HepG2 (cell line): ENCODE results near the gene SHISA5. TPM values are rescaled to one million over a fixed set of nuclear protein-coding genes. Genes with fewer than 3 reads are reported as not detected.
A peak's percentile ranks its signal among the peaks of the same experiment; 100 is the strongest.

Experiments used
- EP300 ChIP-seq, 3 experiments: sonication (generic) in 1 of 3; formaldehyde crosslinking in 1 of 3; IDR thresholded peaks; 2 replicates each; pipeline versions ENCODE4 v1.5.1 to v1.6.1; 2011 to 2020; ENCODE audit warnings: low read depth in 2 of 3, low read length in 2 of 3, borderline replicate concordance in 1 of 3, improper control_type of control experiment in 1 of 3, mild to moderate bottlenecking in 1 of 3, missing genetic modification reagents in 1 of 3, moderate library complexity in 1 of 3
- HNRNPL ChIP-seq: fragments of 200-400 bp; formaldehyde crosslinking; IDR thresholded peaks from 2 replicates; pipeline ENCODE4 v1.6.1; 2017; ENCODE audit warnings: mild to moderate bottlenecking, low read depth, low read length
- NFKB2 ChIP-seq: sonication (generic); formaldehyde crosslinking; IDR thresholded peaks from 2 replicates; pipeline ENCODE4 v1.4.0; 2020; ENCODE audit warnings: missing genetic modification reagents, borderline replicate concordance
- STAT5B ChIP-seq: sonication (generic); formaldehyde crosslinking; IDR thresholded peaks from 2 replicates; pipeline ENCODE4 v1.4.0; 2020; ENCODE audit warnings: missing genetic modification reagents
- TEAD3 ChIP-seq: optimal IDR thresholded peaks from 2 replicates; pipeline ENCODE3; 2016; ENCODE audit warnings: borderline replicate concordance
- TSC22D2 ChIP-seq: sonication (generic); formaldehyde crosslinking; IDR thresholded peaks from 2 replicates; pipeline ENCODE4 v1.5.1; 2020; ENCODE audit warnings: missing genetic modification reagents, mild to moderate bottlenecking, borderline replicate concordance
- ZNF260 ChIP-seq: sonication (generic); formaldehyde crosslinking; IDR thresholded peaks from 2 replicates; pipeline ENCODE4 v1.4.0; 2020; ENCODE audit warnings: missing genetic modification reagents, low read depth, mild to moderate bottlenecking, borderline replicate concordance
- ZNF430 ChIP-seq: sonication (generic); formaldehyde crosslinking; IDR thresholded peaks from 2 replicates; pipeline ENCODE4 v1.9.0; 2021; ENCODE audit warnings: mild to moderate bottlenecking, missing genetic modification reagents
- ZNF468 ChIP-seq: sonication (generic); formaldehyde crosslinking; IDR thresholded peaks from 2 replicates; pipeline ENCODE4 v1.8.0; 2022; ENCODE audit warnings: mild to moderate bottlenecking, moderate library complexity, missing genetic modification reagents
- ZNF772 ChIP-seq: sonication (generic); formaldehyde crosslinking; IDR thresholded peaks from 2 replicates; pipeline ENCODE4 v1.5.0; 2020; ENCODE audit warnings: mild to moderate bottlenecking, missing genetic modification reagents
- ZSCAN9 ChIP-seq: IDR thresholded peaks from 2 replicates; pipeline ENCODE4 v1.6.1; 2016; ENCODE audit warnings: borderline replicate concordance
- polyA plus RNA-seq, 8 experiments: library from polyadenylated mRNA; depleted of rRNA in 3 of 8; stranded (reverse) in 7 of 8; unstranded in 1 of 8; fragments of >200 nt; fragmentation: Illumina TruSeq in 4 of 8; extraction: Trizol in 4 of 8; gene quantifications; 2 replicates each; pipeline versions ENCODE4 v1.2.1 to v1.2.3, GENCODE V29; 2011 to 2016; ENCODE audit warnings: low read depth in 4 of 8, missing spikeins in 1 of 8, mixed read lengths in 1 of 8; ENCODE audit not compliant: insufficient read depth in 1 of 8
- total RNA-seq, 5 experiments: library from RNA; depleted of rRNA; stranded (reverse); fragments of >200 nt; fragmentation: Illumina TruSeq; extraction: Trizol; gene quantifications; 2 replicates each; pipeline ENCODE4 v1.2.3, GENCODE V29; 2016; ENCODE audit warnings: low read depth in 1 of 5
- TF ChIP-seq, protein P1 (sequence below): sonication (generic); formaldehyde crosslinking; IDR thresholded peaks from 2 replicates; pipeline ENCODE4 v1.5.0; 2020; ENCODE audit warnings: missing genetic modification reagents
- TF ChIP-seq, protein P2 (sequence below): sonication (generic); formaldehyde crosslinking; IDR thresholded peaks from 2 replicates; pipeline ENCODE4 v1.4.0; 2020; ENCODE audit warnings: missing genetic modification reagents, borderline replicate concordance
- TF ChIP-seq, protein P3 (sequence below), 2 experiments: sonication (generic) in 1 of 2; formaldehyde crosslinking in 1 of 2; IDR thresholded peaks; 2 replicates each; pipeline versions ENCODE4 v1.4.0 to v1.6.1; 2018 to 2020; ENCODE audit warnings: missing genetic modification reagents in 2 of 2, borderline replicate concordance in 1 of 2, low read depth in 1 of 2, mild to moderate bottlenecking in 1 of 2, missing biosample characterization in 1 of 2
- TF ChIP-seq, protein P4 (sequence below): sonication (generic); formaldehyde crosslinking; IDR thresholded peaks from 2 replicates; pipeline ENCODE4 v1.4.0; 2020; ENCODE audit warnings: mild to moderate bottlenecking, missing genetic modification reagents
- TF ChIP-seq, protein P5 (sequence below): sonication (generic); formaldehyde crosslinking; IDR thresholded peaks from 2 replicates; pipeline ENCODE4 v1.4.0; 2020; ENCODE audit warnings: missing genetic modification reagents, low read depth, mild to moderate bottlenecking, borderline replicate concordance
- TF ChIP-seq, protein P6 (sequence below): sonication (generic); formaldehyde crosslinking; IDR thresholded peaks from 2 replicates; pipeline ENCODE4 v1.4.0; 2020; ENCODE audit warnings: low read depth, mild to moderate bottlenecking, missing genetic modification reagents

Gene SHISA5
- total and polyA plus RNA-seq, 2 of the 13 experiments (the other 11 are each of a cell fraction or from before 2014, with no cell fraction given), result 75.8 to 91.4 TPM

DNA sequence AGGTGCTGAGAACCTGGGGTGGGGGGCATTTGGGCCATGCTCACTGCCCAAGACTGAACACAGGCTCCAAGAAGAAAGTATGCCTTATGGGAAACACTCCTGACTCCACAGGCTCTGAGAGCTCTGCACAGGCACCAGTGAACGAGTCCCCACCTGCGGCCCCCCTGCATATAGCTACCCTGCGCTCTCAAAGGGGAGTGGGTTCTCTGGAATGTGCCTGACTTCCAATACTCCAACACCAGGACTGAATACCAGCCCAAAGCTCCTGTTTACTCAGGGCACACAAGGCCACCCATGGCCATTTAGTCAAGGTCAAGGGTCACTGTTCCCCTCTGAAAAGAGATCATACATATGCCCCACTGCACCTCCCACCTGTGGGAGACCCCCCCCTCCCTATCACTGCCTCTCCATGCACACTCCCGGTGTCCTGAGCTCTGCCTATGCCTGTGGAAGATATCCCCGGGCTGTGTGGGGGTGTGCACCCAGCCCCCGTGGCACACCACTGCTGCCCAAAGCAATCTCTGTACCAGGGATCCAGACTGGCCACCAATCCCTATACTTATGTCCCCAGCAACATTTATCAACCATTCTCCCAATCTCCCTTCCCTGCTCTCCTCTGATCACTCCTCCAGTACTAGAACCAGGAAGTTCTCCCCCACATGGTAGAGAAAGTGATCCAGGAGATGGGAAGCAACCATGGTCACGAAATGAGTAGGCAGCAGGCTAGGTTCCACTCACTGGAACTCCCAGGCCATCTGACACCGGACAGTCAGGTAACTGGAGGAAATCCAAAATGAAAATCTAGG lies 72.5 kb downstream of the SHISA5 start (continued):
- 0 out of 2 replicates have a peak, but pooled peaks have one; percentile 29 for TF ChIP-seq HNRNPL
- TF ChIP-seq, protein P1, sequence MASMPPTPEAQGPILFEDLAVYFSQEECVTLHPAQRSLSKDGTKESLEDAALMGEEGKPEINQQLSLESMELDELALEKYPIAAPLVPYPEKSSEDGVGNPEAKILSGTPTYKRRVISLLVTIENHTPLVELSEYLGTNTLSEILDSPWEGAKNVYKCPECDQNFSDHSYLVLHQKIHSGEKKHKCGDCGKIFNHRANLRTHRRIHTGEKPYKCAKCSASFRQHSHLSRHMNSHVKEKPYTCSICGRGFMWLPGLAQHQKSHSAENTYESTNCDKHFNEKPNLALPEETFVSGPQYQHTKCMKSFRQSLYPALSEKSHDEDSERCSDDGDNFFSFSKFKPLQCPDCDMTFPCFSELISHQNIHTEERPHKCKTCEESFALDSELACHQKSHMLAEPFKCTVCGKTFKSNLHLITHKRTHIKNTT (CRISPR knock-in tag), result no peak
- peak; percentile 76 for TF ChIP-seq ZSCAN9 (CRISPR knock-in tag)
- peak in 1 of 2 experiments; percentile 86; a peak in 2 of 4 replicates for TF ChIP-seq EP300 (IDR thresholded peaks at IDR 0.05; ENCODE audit: low read depth in 2 of 2, low read length in 2 of 2)
- TF ChIP-seq EP300 (CRISPR knock-in tag; IDR thresholded peaks at IDR 0.05; ENCODE audit: borderline replicate concordance), result peak; percentile 79
- TF ChIP-seq NFKB2 (CRISPR knock-in tag), result peak; percentile 56; the same call in 1 of the 2 replicates
- TF ChIP-seq ZNF772 (CRISPR knock-in tag), result no peak; the same call in 1 of the 2 replicates
- TF ChIP-seq, protein P2, sequence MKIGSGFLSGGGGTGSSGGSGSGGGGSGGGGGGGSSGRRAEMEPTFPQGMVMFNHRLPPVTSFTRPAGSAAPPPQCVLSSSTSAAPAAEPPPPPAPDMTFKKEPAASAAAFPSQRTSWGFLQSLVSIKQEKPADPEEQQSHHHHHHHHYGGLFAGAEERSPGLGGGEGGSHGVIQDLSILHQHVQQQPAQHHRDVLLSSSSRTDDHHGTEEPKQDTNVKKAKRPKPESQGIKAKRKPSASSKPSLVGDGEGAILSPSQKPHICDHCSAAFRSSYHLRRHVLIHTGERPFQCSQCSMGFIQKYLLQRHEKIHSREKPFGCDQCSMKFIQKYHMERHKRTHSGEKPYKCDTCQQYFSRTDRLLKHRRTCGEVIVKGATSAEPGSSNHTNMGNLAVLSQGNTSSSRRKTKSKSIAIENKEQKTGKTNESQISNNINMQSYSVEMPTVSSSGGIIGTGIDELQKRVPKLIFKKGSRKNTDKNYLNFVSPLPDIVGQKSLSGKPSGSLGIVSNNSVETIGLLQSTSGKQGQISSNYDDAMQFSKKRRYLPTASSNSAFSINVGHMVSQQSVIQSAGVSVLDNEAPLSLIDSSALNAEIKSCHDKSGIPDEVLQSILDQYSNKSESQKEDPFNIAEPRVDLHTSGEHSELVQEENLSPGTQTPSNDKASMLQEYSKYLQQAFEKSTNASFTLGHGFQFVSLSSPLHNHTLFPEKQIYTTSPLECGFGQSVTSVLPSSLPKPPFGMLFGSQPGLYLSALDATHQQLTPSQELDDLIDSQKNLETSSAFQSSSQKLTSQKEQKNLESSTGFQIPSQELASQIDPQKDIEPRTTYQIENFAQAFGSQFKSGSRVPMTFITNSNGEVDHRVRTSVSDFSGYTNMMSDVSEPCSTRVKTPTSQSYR, result peak; percentile 81; the same call in 1 of the 2 replicates
- TF ChIP-seq, protein P3, sequence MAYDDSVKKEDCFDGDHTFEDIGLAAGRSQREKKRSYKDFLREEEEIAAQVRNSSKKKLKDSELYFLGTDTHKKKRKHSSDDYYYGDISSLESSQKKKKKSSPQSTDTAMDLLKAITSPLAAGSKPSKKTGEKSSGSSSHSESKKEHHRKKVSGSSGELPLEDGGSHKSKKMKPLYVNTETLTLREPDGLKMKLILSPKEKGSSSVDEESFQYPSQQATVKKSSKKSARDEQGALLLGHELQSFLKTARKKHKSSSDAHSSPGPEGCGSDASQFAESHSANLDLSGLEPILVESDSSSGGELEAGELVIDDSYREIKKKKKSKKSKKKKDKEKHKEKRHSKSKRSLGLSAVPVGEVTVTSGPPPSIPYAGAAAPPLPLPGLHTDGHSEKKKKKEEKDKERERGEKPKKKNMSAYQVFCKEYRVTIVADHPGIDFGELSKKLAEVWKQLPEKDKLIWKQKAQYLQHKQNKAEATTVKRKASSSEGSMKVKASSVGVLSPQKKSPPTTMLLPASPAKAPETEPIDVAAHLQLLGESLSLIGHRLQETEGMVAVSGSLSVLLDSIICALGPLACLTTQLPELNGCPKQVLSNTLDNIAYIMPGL (CRISPR knock-in tag; IDR thresholded peaks at IDR 0.05; ENCODE audit: borderline replicate concordance in 1 of 2, low read depth in 1 of 2), result peak in 1 of 2 experiments; percentile 20; a peak in 1 of 4 replicates
- TF ChIP-seq, protein P4, sequence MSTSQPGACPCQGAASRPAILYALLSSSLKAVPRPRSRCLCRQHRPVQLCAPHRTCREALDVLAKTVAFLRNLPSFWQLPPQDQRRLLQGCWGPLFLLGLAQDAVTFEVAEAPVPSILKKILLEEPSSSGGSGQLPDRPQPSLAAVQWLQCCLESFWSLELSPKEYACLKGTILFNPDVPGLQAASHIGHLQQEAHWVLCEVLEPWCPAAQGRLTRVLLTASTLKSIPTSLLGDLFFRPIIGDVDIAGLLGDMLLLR (CRISPR knock-in tag), result no peak
- TF ChIP-seq, protein P5, sequence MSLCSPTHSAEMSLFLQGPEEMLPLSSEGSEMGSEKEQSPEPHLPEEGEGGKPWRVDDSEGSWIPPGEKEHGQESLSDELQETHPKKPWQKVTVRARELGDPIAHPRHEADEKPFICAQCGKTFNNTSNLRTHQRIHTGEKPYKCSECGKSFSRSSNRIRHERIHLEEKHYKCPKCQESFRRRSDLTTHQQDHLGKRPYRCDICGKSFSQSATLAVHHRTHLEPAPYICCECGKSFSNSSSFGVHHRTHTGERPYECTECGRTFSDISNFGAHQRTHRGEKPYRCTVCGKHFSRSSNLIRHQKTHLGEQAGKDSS, result no peak
- peak; percentile 99 for TF ChIP-seq TEAD3 (CRISPR knock-in tag)
- no peak for TF ChIP-seq ZNF260
- TF ChIP-seq, protein P6, sequence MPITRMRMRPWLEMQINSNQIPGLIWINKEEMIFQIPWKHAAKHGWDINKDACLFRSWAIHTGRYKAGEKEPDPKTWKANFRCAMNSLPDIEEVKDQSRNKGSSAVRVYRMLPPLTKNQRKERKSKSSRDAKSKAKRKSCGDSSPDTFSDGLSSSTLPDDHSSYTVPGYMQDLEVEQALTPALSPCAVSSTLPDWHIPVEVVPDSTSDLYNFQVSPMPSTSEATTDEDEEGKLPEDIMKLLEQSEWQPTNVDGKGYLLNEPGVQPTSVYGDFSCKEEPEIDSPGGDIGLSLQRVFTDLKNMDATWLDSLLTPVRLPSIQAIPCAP (CRISPR knock-in tag), result no peak
- peak; percentile 22; the same call in 1 of the 2 replicates for TF ChIP-seq ZNF430 (CRISPR knock-in tag)
- TF ChIP-seq ZNF468 (CRISPR knock-in tag), result no peak
- 0 out of 2 replicates have a peak, but pooled peaks have one; percentile 35 for TF ChIP-seq STAT5B (CRISPR knock-in tag)
- TF ChIP-seq TSC22D2 (CRISPR knock-in tag), result no peak
